ENCODE results near the gene COL11A2. TPM values are rescaled to one million over a fixed set of nuclear protein-coding genes. Genes with fewer than 3 reads are reported as not detected.

Gene COL11A2
- polyA plus RNA-seq, 3 donors: 0.57 TPM; not detected in 2

DNA sequence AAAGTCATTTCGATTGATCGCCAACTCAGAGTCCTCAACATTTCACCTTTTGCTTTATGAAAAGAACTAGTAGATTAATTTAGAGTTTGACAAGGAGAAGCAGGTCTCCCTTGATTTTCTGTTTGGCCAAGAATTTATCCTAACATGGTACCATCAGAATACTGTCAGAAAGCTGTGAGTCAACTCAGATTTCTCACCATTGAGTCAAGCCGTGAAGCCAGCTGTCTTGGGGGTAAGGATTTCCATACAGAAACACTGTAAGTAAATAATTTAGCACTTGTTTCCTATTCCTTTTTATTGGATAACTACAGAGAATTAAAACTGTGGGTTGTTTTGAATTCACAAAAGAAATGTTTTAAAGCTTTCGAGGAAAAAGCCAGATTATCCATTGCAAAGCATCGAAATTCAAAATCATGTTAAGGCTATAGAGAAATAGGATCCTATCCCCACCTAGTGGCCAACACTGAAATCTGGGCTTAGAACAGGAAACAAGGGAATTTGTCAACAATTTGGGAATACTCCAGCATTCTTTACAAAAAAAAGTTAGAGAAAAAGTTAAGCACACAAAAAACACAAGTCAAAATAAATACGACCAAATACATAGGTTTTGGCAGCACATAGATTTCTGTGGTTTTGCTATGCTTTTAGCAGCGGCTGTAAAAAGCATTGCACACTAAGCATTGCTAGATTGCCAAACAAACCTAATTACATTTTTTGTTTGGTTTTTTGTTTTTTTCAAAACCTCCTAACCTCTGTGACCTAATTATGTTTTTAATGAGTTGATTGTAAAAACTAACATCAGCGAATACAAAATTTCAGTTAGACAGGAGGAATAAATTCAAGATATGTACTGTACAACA, 44.2 kb downstream of the COL11A2 start:
- H3K4me1 ChIP-seq (ENCODE audit: control insufficient read depth in 1 of 2, insufficient read depth in 2 of 2, low read length in 2 of 2): peaks cover 21 to 22% of the 10 kb centered on the region in 2 donors
- WGBS (ENCODE audit: insufficient coverage): no CpG with 5 or more reads among the region's 8 CpGs
- H3K27me3 ChIP-seq (ENCODE audit: control insufficient read depth in 2 of 2, insufficient read depth in 2 of 2, low read length in 2 of 2): peaks cover 5% of the 10 kb centered on the region in 2 donors
- Mint-ChIP-seq H3K4me1 (peaks cover 13% of the 10 kb centered on the region), H3K27ac (no peak overlapping the region), H3K9me3 (peaks cover 10 to 26% (median 19%) of the 10 kb centered on the region in 7 donors), H3K4me3 (no peak overlapping the region), H3K36me3 (no peaks in the 10 kb centered on the region), H3K27me3 (ENCODE audit: low read depth in 3 of 3) (peaks cover 5 to 8% (median 6%) of the 10 kb centered on the region in 3 donors)
- TF ChIP-seq, protein P1, sequence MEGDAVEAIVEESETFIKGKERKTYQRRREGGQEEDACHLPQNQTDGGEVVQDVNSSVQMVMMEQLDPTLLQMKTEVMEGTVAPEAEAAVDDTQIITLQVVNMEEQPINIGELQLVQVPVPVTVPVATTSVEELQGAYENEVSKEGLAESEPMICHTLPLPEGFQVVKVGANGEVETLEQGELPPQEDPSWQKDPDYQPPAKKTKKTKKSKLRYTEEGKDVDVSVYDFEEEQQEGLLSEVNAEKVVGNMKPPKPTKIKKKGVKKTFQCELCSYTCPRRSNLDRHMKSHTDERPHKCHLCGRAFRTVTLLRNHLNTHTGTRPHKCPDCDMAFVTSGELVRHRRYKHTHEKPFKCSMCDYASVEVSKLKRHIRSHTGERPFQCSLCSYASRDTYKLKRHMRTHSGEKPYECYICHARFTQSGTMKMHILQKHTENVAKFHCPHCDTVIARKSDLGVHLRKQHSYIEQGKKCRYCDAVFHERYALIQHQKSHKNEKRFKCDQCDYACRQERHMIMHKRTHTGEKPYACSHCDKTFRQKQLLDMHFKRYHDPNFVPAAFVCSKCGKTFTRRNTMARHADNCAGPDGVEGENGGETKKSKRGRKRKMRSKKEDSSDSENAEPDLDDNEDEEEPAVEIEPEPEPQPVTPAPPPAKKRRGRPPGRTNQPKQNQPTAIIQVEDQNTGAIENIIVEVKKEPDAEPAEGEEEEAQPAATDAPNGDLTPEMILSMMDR (IDR thresholded peaks at IDR 0.05): peak; percentile 83
- H4K20me1 ChIP-seq (ENCODE audit: insufficient read depth, low read length): no peaks in the 10 kb centered on the region
- no peaks in the 10 kb centered on the region for H3K36me3 ChIP-seq (replicated peaks in 1 of 2; ENCODE audit: control insufficient read depth in 1 of 2, insufficient read depth in 2 of 2, low read length in 2 of 2)
- no peak overlapping the region for H3K4me3 ChIP-seq (replicated peaks in 1 of 3; ENCODE audit: low read depth in 2 of 3, low read length in 3 of 3)
- H3K27ac ChIP-seq (ENCODE audit: low read depth in 1 of 2, low read length in 2 of 2): no peak overlapping the region
- DNase-seq: peak in 2 of 3 donors; percentile 44 to 52
- H3K79me2 ChIP-seq (ENCODE audit: insufficient read depth, low read length): no peaks in the 10 kb centered on the region
- intact Hi-C loops (cut with micrococcal nuclease): loop anchor here in 1 of 2 donors (10.0 kb wide), 1 partner anchor 123 kb away; no protein-coding TSS in a partner anchor
- no peak overlapping the region for H2AFZ ChIP-seq (ENCODE audit: insufficient read depth, low read depth, low read length, poor library complexity, severe bottlenecking)
- H3K4me2 ChIP-seq (replicated peaks; ENCODE audit: extremely low read depth, low read length, poor library complexity, severe bottlenecking): no peak overlapping the region
- H3K9me3 ChIP-seq (replicated peaks in 1 of 2; ENCODE audit: control insufficient read depth in 1 of 2, insufficient read depth in 1 of 2, low read length in 2 of 2): peaks cover 13 to 15% of the 10 kb centered on the region in 2 donors
- H3K9ac ChIP-seq (ENCODE audit: insufficient read depth, low read length, poor library complexity, severe bottlenecking): no peak overlapping the region

DNA sequence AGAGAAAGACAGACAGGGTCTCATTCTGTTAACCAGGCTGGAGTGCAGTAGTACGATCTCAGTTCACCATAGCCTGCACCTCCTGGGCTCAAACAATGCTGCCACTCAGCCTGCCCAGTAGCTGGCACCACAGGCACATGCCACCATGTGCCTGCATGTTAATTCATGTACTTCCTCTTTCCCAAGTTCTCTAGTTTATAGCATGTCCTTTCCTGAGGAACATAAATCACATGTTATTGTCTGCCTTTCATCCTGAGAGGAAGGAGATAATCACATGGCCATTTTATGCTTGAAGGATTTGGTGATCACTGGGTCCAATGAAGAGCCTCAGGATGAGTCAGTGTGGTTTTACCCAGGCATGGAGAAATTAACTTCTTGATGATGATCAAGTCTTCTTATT, 47.9 kb downstream of the COL11A2 start:
- H2AFZ ChIP-seq (ENCODE audit: insufficient read depth, low read depth, low read length, poor library complexity, severe bottlenecking): no peak overlapping the region
- peaks cover 0 to 3% of the 10 kb centered on the region in 2 donors for H3K27me3 ChIP-seq (ENCODE audit: control insufficient read depth in 2 of 2, insufficient read depth in 2 of 2, low read length in 2 of 2)
- H3K27me3 Mint-ChIP-seq (ENCODE audit: low read depth in 3 of 3): peaks cover 3 to 7% (median 3%) of the 10 kb centered on the region in 3 donors
- H3K4me1 ChIP-seq (ENCODE audit: control insufficient read depth in 1 of 2, insufficient read depth in 2 of 2, low read length in 2 of 2): peaks cover 35 to 40% of the 10 kb centered on the region in 2 donors
- DNase-seq: peak; percentile 81 to 95 (median 83)
- H3K36me3 Mint-ChIP-seq: no peaks in the 10 kb centered on the region
- H3K79me2 ChIP-seq (ENCODE audit: insufficient read depth, low read length): no peaks in the 10 kb centered on the region
- H3K4me3 ChIP-seq (replicated peaks in 1 of 3; ENCODE audit: low read depth in 2 of 3, low read length in 3 of 3): no peak overlapping the region
- H3K9me3 ChIP-seq (replicated peaks in 1 of 2; ENCODE audit: control insufficient read depth in 1 of 2, insufficient read depth in 1 of 2, low read length in 2 of 2): peaks cover 0 to 3% of the 10 kb centered on the region in 2 donors
- no peak overlapping the region for H3K4me2 ChIP-seq (replicated peaks; ENCODE audit: extremely low read depth, low read length, poor library complexity, severe bottlenecking)
- H3K27ac ChIP-seq (ENCODE audit: low read depth in 1 of 2, low read length in 2 of 2): peak overlapping the region; percentile 32 to 61
- TF ChIP-seq, protein P1 (IDR thresholded peaks at IDR 0.05): no peak
- peak overlapping the region; percentile 28 to 94 (median 81) for H3K27ac Mint-ChIP-seq
- H3K4me3 Mint-ChIP-seq: peak overlapping the region in 1 of 2 donors; percentile 7
- H3K4me1 Mint-ChIP-seq: peaks cover 30% of the 10 kb centered on the region
- 0% methylated on average over 1 of the region's 1 CpG for WGBS (ENCODE audit: insufficient coverage)
- no peaks in the 10 kb centered on the region for H4K20me1 ChIP-seq (ENCODE audit: insufficient read depth, low read length)
- peaks cover 2 to 10% (median 4%) of the 10 kb centered on the region in 7 donors for H3K9me3 Mint-ChIP-seq
- H3K36me3 ChIP-seq (replicated peaks in 1 of 2; ENCODE audit: control insufficient read depth in 1 of 2, insufficient read depth in 2 of 2, low read length in 2 of 2): no peaks in the 10 kb centered on the region
- H3K9ac ChIP-seq (ENCODE audit: insufficient read depth, low read length, poor library complexity, severe bottlenecking): no peak overlapping the region
- intact Hi-C loops (cut with micrococcal nuclease): loop anchor here in 1 of 2 donors (10.0 kb wide), 1 partner anchor 120 kb away; no protein-coding TSS in a partner anchor
